GM21526 (cell line): ENCODE data around the gene OR6S1.
A peak's percentile ranks its signal among the peaks of the same experiment; 100 is the strongest.
"Not testable (repeated sequence)": the region's sequence is repeated elsewhere in the genome, so short reads cannot be mapped to it uniquely, and the experiment has no call there.

Experiments
- ATAC-seq: cut with Tn5 transposase; IDR thresholded peaks from one replicate; pipeline ENCODE4 v1.9.1; 2021; ENCODE audit warnings: moderate library complexity; ENCODE audit not compliant: unreplicated experiment, low FRiP score

Gene OR6S1

GRCh38 chr14:20632448-20632830 is 9.1 kb downstream of the OR6S1 start:
- ATAC-seq: peak; percentile 6

GRCh38 chr14:20631880-20632389 is 9.6 kb downstream of the OR6S1 start:
- no peak for ATAC-seq

- ATAC-seq: no peak
These were observed 10.2 kb downstream of the OR6S1 start for GRCh38 chr14:20631023-20631879.

- peak; percentile 41 for ATAC-seq
These were observed 11.0 kb downstream of the OR6S1 start for GRCh38 chr14:20630340-20631022.

GRCh38 chr14:20628063-20628854 is 13.2 kb downstream of the OR6S1 start:
- no peak for ATAC-seq

GRCh38 chr14:20627346-20628027 is 14.0 kb downstream of the OR6S1 start:
- no peak for ATAC-seq

GRCh38 chr14:20626274-20626673 is 15.2 kb downstream of the OR6S1 start:
- no peak for ATAC-seq

- ATAC-seq: peak; percentile 41
These were observed 16.9 kb downstream of the OR6S1 start for GRCh38 chr14:20624495-20625070.

- no peak for ATAC-seq
These were observed 17.7 kb downstream of the OR6S1 start for GRCh38 chr14:20623798-20624197.

- no peak for ATAC-seq
These were observed 18.6 kb downstream of the OR6S1 start for GRCh38 chr14:20622816-20623291.

- ATAC-seq: no peak
These were observed 20.6 kb downstream of the OR6S1 start for GRCh38 chr14:20620798-20621478.

GRCh38 chr14:20619688-20620087 is 21.8 kb downstream of the OR6S1 start:
- not testable (repeated sequence) for ATAC-seq

- no peak for ATAC-seq
These were observed 23.2 kb downstream of the OR6S1 start for GRCh38 chr14:20618271-20618749.

- ATAC-seq: no peak
These were observed 24.1 kb downstream of the OR6S1 start for GRCh38 chr14:20617138-20618003.

- ATAC-seq: no peak
These were observed 25.5 kb downstream of the OR6S1 start for GRCh38 chr14:20615996-20616395.

GRCh38 chr14:20614038-20614840 is 27.3 kb downstream of the OR6S1 start:
- no peak for ATAC-seq
